GM10266 (cell line): ENCODE measurements around the gene ZNF384.

Experiments used
- DNase-seq: peaks from one replicate; pipeline ENCODE4 v3.0.0; 2012; ENCODE audit errors: extremely low spot score
- TF ChIP-seq, protein P1 (sequence below): IDR thresholded peaks from 2 replicates; pipeline ENCODE4 v1.5.1; 2012; ENCODE audit warnings: mild to moderate bottlenecking, low read depth; ENCODE audit not compliant: control insufficient read depth, insufficient read depth; ENCODE audit errors: missing control alignments

ZNF384 gene

DNA sequence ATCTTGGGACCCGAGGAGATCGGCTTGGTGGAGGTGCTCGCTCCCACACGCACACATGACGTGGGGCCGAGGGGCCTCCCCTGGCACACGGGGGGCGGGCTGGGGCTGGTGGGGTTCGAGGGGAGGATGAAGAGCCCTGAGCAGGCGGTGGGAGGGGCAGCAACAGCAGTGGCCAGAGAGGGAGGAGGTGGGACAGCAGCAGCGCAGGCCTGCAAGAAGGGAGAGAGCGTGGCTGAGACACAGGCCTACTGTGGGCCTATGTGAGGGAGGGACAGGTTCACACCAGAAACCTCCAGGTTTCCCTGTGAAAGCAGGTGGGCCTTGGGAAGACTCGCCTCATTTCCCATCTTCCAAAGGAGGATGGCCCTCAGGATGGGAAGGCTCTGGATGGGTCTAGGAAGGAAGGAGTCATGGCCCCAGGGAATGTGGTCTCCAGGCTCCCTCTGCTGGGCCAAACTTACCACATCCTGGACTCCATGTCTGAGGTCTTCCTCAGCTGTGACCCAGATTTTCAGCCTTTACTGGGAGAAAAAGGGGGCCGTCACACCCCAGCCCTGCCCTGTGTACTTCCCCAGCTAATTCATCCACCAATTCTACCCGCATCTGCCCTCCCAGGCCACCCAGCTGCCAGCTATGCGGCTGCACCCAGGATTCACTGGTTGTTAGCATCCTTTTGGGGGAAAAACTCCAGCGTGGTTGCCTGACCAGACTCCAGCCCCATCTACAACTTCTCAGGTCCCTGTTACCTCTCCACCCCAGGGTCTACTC lies 8.6 kb upstream of the ZNF384 start:
- DNase-seq: peak; percentile 67

DNA sequence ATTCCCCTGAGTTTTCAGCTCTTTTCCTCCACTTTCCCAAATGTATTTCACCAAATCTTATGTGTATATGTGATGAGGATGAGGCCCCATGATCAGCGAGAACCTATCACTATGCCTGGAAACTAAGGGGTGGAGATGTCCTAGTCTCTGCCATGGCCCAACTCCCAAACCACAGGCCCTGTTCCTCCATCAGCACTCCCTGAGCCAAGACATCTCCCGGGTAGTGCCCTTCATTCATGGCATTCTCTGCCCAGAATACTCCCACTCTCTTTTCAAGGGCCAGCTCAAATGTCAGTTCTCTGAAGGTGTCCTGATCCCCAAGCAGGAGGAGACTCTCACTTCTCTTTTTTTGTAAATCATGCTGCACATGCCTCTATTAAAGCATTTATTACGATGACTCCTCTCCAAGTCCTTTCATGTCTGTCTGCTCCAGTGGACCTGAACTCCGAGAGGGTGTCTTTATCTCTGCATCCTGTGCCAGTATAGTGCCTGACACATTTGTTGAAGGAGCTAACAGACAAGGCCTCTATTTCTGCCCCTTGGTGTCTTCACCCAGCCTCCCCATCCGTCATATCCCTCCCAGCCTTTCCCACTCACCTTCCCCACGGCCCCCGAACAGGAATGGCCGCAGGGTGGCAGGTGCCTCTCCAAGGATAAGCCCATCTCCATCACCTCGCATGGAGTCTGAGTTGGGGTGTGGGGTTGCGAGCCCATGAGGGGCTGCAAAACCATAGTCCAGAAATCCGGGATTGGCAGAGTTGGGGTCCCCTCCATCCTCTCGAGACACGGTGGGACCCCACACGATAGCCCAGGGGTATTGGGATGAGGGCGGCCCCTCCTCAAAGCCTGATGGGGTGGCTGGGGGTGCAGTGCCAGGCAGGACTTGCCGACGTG lies 7.8 kb upstream of the ZNF384 start:
- peak; percentile 64 for DNase-seq
- TF ChIP-seq, protein P1, sequence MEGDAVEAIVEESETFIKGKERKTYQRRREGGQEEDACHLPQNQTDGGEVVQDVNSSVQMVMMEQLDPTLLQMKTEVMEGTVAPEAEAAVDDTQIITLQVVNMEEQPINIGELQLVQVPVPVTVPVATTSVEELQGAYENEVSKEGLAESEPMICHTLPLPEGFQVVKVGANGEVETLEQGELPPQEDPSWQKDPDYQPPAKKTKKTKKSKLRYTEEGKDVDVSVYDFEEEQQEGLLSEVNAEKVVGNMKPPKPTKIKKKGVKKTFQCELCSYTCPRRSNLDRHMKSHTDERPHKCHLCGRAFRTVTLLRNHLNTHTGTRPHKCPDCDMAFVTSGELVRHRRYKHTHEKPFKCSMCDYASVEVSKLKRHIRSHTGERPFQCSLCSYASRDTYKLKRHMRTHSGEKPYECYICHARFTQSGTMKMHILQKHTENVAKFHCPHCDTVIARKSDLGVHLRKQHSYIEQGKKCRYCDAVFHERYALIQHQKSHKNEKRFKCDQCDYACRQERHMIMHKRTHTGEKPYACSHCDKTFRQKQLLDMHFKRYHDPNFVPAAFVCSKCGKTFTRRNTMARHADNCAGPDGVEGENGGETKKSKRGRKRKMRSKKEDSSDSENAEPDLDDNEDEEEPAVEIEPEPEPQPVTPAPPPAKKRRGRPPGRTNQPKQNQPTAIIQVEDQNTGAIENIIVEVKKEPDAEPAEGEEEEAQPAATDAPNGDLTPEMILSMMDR: no peak

More for the DNA sequence above, 8.6 kb upstream of the ZNF384 start:
- TF ChIP-seq, protein P1: peak; percentile 35

DNA sequence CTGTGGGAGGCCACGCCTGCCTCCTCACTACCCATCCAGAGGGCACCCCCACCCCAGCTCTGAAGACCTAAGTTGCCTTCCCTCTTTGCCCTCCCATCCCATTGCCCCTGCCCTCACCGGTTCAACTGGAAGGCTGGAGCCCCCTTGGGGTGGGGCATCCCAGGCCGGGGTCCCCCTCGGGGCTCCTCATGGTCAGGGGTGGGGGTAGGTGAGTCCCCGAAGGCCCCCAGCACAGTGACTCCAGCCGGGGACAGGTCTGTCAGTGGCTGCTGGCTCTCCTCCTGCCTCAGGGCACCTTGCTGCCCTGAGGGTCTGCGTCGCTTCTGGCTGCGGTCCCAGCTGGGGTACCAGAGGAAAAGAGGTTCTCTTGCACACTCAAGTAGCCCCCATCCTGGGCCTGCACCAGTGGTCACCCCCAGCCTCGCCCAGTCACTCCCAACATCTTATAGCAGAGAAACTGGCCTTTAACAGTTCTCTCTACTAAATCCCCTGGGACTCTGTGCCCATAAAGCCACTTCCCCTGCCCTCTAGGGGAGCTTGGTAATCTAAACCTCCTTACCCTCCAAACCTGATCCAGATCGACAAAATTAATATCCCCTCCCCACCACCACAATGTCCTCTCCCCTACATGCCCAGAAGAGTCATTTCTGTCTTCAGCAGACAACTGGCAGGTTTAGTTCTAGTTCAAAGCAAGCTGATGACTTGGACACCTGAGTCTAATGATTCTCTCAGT lies 6.3 kb upstream of the ZNF384 start:
- no peak for DNase-seq

DNA sequence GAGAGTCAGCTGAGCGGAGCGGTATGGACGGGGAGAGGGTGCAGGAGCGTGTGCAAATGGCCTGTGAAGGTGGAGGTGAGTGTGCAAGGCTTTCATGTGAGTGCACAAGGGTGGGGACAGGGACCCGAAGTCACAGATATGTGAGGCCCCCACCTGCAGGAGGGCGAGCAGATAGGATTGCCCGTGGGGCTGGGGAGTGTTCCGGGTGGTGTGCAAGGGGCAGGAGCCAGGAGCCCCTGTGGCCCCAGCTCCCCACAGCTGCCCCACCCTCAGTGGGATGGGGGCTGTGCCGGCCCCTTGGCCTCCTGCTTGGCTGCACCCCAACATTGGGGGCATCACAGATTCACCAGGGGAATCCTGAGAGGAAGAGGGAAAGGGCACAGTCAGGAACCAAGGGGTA lies 5.5 kb upstream of the ZNF384 start:
- DNase-seq: no peak
- TF ChIP-seq, protein P1: no peak

More for the DNA sequence above, 6.3 kb upstream of the ZNF384 start:
- TF ChIP-seq, protein P1: no peak

DNA sequence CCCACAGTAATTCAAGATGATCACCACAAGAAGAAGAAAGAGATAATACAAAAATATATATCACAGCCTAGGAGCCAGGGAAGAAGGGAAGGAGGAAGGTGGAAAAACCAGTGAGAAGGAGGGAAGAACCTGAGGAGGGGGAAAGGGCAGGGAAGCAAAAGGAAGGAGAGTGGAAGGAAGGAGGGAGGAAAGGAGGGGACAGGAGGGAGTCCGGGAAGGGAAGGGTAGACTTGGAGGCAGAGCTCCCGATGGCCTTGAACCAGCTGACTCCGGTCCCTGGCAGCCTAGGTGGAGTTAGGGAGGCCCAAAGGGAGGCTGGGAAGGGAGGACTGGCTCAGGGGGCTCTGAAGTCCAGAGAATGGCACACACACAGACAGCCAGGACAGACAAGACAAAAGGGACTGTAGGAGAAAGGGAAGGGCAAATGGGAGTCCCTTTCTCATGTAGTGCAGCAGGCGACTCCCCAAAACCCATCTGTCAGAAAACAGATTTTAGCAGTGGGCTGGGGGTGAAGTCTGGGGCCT lies 4.7 kb upstream of the ZNF384 start:
- TF ChIP-seq, protein P1: no peak
- DNase-seq: no peak

DNA sequence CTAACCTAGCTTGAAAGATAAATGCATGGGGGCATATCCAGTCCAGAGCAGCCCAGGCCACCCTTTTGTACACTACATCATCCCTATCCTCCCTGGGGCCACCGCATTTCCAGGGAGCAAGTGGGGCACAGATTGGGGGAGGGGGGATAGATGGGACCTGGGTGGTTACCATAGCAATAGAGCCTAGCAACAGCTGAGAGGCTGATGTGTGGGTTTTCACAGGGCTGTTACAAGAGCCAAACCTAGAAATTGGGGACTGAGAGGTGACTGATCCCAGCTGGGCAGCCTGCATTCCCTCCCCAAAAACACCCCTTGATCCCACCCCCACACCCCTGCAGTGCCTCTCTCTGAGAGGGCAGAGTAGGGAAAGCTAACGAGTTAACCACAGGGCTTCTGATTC lies 3.7 kb upstream of the ZNF384 start:
- DNase-seq: no peak

More for the DNA sequence above, 3.7 kb upstream of the ZNF384 start:
- TF ChIP-seq, protein P1: no peak
